GM21529 (cell line): Measurements from ENCODE around the gene CENPP.
"Not testable (repeated sequence)": the region's sequence is repeated elsewhere in the genome, so short reads cannot be mapped to it uniquely, and the experiment has no call there.

Experiments used
- ATAC-seq: cut with Tn5 transposase; IDR thresholded peaks from one replicate; pipeline ENCODE4 v1.9.1; 2021; ENCODE audit not compliant: unreplicated experiment

CENPP gene

DNA sequence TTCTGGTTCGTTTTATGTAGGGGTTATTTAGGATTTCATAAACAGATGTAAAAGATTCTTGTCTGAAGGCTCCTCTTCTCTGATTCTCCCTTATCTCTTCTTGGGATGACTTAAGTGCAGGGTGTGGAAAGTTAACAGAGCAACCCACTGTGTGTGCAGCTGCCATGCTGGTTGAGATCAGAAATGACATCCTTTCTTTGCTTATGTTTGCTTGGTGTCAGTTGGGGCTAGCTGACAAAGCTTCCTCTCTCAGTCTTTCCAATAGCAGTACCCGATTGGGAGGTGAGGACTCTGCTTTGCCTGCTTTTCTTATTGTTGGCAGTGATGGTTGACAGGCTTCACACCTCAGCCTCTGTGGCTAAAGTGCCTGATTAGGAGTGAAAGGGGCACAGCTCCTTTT is 52.1 kb downstream of the CENPP start:
- no peak for ATAC-seq

DNA sequence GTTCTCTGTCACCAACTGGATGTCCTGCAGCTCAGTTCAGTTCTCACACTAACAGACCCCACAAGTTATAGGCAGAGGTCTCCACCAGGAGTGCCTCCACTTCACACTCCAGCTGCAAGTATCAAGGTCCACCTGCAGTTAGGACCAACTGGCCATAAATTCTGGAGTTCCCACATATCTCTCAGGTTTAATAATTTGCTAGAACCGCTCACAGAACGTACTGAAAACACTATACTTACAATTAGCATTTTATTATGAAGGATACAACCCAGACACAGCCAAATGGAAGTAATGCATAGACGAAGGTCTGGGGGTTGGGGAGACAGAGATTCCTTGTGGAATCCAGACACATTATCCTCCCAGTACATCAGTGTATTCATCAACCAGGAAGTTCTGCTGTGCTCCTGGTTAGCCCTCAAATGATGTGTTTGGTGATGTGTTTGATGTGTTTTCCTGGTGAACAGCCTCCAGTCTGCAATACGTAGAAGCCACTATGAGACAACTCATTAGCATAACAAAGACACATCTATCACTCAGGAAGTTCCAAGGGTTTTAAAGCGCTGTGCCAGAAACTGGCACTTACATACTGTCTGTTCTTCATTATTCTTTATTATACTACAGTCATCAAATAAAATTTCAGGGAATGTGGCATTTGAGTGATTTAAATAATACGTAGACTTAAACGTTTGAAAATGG is 53.3 kb downstream of the CENPP start:
- no peak for ATAC-seq

DNA sequence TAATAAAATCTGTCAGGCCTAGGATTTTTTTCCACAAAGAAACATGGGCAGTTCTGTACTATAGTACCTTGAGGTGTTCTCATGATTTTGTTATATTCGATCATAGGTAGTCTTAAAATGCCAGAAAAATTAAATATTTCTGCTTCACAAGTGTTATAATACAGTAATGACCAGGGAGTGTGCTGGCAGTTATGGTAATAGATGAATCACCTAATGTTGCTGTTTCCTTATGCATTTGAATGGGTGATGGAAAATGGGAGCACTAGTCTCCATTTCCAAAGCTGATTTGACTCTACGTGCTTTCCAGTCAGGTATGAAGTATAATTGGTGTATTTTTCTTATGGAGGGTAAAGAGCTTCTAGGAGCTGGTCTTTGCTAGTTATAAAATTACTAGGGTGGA is 54.9 kb downstream of the CENPP start:
- ATAC-seq, result no peak

DNA sequence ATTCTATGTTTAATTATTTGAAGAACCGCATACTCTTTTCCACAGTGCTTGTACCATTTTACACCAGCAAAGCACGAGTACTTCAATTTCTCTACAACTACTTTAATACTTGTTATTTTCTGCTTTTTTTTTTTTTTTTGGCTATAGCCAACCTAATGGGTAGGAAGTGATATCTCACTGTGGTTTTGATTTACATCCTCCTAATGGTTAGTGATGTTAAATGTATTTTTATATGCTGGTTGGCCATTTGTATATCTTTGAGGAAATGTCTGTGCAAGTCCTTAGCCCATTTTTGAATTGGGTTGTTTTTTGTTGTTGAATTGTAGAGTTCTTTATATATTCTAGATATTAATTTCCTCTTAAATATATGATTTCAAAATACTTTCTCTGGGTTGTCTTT is 56.0 kb downstream of the CENPP start:
- no peak for ATAC-seq

DNA sequence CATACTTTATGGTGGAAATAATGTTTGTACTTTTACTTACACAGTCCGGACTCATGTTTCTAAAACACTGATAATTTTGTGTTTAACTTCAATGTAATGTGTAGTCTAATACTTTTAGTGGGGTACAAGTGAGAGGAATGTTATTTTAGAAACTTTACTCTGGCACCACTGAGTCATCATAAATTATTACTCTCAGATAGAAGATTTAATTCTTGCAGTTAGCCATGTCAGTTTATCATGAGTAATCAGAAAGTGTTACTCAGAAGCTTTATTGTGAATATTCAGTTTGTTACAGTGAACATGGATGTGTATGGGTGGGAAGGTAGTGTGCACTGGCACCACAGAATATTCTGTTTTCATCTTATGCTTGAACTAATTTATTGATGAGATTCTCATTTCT is 58.6 kb downstream of the CENPP start:
- ATAC-seq, result no peak

DNA sequence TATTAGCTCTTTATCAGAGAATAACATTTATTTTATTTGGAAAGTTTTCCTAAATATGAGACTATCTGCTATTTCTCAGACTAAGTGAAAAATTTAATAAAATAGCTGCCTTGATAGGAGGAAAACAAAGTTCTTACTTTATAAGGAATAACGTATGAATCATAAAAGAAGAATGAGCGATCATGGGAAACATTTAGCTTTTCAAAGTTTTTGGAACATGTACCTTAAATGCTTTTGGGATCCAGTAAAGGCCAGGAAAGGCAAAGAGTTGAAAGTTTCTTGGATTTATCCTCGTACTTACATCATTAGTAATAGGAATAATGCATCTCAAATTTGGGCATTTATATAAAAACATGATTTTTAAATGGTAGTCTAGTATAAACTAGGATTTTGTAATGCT is 59.2 kb downstream of the CENPP start:
- ATAC-seq, result no peak

DNA sequence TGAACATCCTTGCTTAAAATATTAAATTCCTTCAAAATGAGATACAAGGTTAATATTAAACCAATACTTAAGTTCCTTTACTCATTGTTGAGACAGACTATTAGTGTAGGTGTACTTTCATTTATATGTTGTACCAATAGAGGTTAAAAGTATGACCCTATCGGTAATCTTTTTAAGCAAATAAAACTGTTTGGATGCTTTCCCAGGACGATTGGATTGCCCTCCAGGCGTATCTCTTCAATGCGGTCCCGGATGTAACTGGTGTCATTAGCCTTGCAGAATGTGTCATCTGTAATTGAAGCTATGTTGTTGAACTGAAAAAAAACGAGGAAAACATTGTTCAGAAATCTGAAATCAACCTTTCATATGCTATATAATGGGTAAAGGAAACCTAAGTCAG is 59.7 kb downstream of the CENPP start:
- ATAC-seq, result no peak

DNA sequence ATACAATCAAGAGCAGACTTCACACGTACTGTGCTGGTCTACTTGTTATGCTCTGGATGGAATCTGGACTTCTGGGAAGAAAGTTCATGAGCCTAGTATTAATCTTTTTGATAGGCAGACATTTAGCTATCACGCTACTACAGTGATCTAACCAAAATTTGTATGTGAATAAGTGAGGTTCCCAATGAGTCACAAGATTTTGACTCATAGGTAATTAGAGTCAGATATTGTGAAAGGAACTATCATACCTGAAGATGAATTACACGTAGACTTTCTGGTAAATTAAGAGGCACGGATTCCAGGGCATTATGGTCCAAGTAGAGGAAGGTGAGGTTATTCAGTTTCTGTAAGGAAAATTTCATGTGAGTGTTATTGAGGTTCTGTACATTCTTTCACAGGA is 60.2 kb downstream of the CENPP start:
- ATAC-seq, result no peak

DNA sequence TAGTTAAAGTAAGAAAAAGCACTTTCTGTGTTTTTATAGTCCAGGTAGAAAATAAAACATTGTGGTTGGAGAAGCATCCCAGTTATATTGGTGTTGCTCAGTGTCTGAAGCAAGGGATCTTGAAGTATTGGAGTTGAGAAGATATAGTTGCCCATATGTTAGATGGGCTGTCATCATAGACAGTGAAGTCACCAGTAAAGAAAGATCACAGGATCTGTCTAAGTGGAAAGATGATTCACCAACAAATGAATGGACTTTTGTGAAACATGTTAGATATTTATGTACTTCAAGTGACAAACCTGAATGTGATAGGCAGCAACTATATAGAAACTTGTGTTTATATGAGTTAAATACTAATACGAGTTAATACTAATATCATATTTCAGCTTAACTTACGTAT is 66.9 kb downstream of the CENPP start:
- no peak for ATAC-seq

DNA sequence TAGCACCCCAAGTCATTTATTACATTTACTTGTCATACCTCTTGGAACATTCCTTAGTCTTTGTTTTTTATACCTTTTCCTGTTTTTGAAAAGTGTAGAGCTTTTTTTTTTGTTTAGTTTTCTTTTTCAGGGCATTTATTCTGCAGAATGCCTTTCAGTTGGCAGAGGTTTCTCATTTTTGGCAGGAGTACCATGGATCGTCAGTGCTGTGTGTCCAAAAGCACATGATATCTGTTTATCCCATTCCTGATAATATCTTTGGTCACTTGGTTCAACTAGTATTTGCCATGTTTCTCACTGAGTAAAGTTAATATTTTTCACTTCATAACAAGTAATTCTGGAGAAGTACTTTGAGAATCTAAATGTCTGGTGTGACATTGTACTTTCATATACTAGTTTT is 67.9 kb downstream of the CENPP start:
- no peak for ATAC-seq

DNA sequence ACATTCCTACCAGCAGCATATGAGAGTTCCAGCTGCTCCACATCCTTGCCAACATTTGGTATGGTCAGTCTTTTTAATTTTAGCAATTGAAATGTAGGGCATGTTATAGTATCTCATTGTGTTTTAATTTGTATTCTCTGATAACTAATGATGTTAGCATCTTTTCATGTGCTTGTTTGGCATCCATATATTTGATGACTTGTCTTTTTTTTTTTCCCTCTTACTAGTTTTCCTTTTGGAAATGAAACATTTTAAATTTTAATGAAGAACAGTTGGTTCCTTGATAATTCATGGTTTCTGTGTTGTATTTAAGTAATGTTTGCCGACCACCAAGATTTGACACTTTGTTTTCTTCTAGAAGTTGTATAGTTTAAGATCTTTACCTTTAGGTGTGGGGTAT is 69.9 kb downstream of the CENPP start:
- no peak for ATAC-seq

DNA sequence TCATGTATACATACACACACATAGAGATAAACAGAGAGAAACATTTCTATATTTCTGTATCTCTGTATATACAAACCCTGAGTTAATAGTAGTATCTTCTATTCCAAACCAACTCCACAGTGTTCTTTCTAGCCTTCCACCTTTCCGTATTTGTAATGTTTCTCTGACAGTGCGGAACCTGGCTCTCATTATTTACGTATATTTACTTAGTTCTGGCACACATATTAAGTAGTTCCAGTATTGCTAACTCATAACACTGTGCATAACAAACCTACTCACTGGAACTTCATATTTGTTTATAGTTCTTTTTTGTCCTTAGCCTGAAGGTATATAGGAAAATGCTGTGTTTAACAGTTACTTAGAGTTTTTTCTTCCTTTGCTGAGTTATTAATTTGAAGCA is 72.1 kb downstream of the CENPP start:
- ATAC-seq, result no peak

DNA sequence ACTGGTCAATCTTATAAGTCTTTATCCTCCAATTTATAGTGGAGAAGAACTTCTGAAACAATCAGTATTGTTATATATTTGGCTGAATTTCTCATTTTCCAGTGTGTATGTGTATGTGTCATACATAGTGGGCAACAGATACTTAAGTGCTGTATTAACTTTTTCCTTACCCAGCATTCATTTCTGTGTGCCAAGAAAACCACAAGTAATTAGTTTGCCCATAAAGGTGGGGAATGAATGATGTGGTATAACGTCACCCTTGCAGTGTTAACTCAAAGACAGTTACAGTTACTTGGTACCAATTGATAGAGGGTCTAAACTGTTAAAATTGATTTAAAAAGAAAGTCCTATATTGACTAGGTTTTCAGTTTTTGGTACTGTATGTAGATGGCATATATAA is 76.6 kb downstream of the CENPP start:
- no peak for ATAC-seq

DNA sequence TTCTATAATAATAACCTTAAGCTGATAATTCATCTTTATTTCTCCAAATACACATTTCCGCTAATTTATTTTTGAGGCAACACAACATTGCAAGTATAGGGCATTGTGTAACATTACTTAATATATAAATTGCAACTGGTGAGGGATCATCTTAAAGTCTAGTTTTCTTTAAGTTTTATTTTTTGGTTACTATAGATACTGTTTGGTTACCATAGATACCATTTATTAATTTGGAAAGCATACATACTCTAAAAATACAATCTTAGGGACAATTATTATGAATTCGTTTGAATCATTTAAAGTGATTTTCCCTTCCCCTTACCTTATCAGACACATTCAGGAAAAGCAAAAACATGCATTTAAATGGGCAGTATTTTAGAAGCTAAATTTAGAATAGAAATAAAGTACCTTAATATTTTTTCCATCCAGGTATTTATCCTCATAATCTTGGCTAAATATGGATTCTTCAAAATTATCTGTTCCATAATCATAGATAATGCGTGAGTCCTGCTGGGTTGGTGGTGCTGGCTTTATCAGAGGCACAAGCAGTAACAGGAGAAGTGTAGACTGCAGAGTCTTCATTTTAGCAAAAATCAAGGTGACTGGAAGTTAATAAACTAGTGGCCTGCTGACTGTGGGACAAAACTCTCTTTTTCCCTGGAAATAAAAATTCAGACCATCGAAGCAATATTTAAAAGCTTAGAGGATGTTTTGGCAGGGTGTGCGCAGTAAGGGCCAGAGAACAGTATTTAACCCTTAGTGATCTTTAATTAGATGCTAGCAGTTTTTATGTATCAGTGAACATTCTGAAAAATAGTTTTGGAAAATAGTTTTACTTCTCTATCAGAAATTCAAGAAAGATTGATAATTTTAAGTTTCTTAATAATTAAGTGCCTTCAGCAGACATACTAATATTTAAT is 77.3 kb downstream of the CENPP start:
- ATAC-seq, result no peak

DNA sequence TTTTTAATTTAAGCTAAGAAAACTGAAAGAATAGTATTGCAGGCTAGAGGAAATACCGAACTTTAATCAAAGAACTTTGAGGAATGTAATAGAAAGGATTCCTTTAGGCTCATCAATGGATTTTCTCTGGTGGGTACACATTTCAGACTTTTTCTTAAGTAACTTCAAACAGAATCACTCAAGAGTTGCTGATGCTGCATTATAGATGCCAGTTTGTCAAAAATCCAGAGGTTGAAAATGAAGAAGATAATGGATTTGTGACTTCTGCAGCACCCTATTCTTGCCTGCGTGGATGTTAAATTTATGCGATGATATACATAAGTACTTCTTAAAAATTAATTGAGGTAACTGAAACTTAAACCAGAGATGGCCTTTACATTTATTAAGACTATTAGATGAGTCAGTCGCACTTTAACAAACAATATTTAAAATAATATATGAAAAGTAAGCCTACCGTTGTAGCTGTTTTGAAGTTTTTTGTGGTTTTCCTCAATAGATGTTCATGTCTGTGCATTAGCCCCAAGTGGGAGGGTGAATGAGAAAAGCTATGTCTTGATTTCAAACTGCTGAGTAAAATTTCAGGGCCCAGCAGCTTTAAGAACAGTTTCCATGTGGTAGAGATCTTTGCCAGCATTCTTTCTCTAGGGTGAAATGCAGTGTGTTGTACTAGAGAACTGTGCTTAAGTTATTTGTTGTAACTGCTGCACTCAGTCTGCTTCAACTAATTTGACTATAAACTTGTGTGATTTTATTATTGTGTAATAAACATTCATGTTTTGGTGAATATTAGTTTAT is 78.5 kb downstream of the CENPP start, which contains the start of gene OGN:
OGN (minus strand) TSS at position 537 of the 795 bp plus-strand sequence. CDS start 1,171 bp downstream, outside the sequence.
- ATAC-seq, result no peak

DNA sequence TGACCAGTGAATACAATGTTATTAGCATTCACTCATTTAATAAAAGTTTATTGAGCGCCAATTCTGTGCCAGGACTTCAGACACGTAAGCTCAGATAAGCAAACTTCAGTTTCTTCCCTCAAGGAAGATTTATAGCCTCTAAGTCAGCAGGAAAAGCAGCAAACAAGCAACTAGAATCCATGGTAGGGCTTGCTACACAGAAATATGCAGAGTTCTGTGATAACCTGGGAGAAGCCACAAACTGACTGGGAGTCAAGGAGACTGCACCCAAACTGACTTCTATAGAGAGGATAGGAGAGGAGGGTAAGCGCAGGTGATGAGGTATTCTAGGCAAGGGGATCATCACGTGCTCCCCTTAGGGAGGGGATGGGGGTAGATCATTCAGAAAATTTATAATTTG is 80.1 kb downstream of the CENPP start:
- ATAC-seq, result no peak

DNA sequence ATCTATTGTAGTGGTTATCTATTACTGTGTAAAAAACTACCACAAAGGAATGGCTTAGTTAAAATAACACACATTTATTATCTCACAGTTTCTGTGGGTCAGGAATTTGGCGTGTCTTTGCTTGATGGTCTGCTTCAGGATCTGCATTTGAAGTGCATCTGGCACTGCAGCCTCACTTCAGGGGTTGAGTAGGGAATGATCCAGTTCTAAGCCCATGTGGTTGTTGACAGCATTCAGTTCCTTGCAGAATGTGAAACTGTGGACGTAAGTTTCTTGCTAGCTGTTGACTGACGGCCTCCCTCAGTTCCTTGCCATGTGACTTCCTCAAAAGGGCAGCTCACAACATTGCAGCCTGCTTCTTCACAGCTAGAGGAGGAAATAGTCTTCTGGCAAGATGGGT is 80.7 kb downstream of the CENPP start:
- peak; percentile 83 for ATAC-seq

DNA sequence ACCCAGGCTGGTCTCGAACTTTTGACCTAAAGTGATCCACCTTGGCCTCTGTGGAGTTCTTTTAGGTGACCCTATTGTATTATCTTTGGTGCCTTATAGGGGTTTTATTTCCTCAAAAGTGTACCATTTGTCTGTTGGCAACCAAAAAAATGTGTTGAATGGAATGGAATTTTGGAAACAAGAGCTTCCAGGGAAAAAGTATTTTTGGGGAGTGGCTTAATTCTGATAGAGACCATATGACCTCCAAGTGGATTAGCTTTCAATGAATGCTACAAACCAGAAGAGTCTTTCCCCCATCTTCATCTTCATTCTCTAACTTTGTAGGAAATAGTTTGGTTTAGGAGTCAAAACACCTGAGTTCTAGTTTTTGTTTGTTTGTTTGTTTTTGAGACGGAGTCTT is 82.1 kb downstream of the CENPP start:
- no peak for ATAC-seq

DNA sequence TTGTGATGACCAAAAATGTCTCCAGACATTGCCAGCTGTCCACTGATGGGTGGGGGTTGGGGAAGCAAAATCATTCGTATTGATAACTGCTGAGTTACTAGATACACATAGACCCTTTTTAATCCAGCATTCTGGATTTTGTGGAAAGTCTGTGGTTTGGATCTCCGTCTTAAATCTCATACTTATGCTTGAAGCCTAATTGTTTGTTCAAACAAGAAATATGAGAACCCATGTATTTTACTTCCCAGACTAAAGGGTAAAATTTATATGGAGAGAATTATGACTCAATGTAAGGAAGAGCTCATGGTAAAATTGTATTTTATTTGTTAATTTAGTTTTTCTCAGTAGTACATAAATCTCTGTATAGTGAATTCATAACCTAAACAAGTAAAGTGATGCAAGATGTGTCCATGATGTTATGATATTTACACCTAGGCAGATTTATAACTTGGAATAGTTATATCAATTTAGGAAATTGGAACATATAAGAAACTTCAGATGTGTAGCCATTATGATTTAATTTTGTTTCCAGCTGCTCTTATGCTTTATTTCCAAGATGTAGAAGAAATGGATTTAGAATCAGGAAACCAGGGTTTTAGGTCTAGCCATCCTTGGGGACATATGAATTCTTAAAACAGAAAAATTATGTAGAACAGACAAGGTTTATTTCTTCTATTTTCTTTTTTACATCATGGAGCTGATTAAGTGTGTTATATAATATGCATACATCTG is 83.2 kb downstream of the CENPP start:
- ATAC-seq, result no peak

DNA sequence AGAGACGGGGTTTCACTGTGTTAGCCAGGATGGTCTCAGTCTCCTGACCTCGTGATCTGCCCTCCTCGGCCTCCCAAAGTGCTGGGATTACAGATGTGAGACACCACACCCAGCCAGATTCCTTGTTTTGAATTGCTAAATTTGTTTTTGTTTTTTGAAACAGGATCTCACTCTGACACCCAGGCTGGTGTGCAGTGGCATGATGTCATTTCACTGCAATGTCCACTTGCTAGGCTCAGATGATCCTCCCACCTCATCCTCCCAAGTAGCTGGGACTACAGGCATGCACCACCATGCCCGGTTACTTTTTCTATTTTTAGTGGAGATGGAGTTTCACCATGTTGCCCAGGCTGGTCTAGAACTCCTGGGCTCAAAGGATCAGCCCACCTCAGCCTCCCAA is 85.4 kb downstream of the CENPP start:
- not testable (repeated sequence) for ATAC-seq

DNA sequence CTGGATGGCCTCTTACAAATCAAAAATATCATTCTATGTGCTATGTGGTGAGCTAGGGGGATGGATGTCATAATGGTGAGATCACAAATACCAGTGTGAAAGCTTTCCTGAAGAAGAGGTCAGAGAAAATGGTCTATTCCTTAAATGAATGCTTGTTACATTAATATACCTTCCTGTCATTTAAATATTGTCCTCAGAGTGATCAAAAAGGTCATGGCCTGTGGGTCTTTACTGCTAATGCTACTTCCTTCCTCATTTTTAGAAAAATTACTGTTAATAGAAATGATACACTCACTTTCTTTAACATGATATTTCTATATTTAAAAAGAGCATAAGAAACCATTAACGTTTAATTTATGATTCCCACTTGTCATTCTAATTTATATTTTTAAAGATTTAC is 88.8 kb downstream of the CENPP start:
- no peak for ATAC-seq
